IPS-NIHi11 (cell line): ENCODE data around the gene MAN1C1.

Source experiments
- DNase-seq: peaks from one replicate; pipeline ENCODE4 v3.0.0; 2012; ENCODE audit warnings: mixed read lengths, low spot score

Gene MAN1C1

GRCh38 chr1:25742316-25742715 is 125.7 kb downstream of the MAN1C1 start:
- DNase-seq = no peak

GRCh38 chr1:25743164-25744139 is 126.9 kb downstream of the MAN1C1 start:
- DNase-seq = no peak

GRCh38 chr1:25744140-25744581 is 127.6 kb downstream of the MAN1C1 start:
- peak; percentile 67 for DNase-seq

GRCh38 chr1:25744636-25745425 is 128.2 kb downstream of the MAN1C1 start:
- no peak for DNase-seq

- DNase-seq = no peak
These were observed 129.9 kb downstream of the MAN1C1 start for GRCh38 chr1:25746299-25747045.

- DNase-seq = peak; percentile 57
These were observed 130.6 kb downstream of the MAN1C1 start for GRCh38 chr1:25747046-25747719.

GRCh38 chr1:25748531-25749205 is 132.1 kb downstream of the MAN1C1 start:
- no peak for DNase-seq

- no peak for DNase-seq
These were observed 134.5 kb downstream of the MAN1C1 start for GRCh38 chr1:25750923-25751605.

GRCh38 chr1:25754470-25755181 is 138.0 kb downstream of the MAN1C1 start:
- no peak for DNase-seq

GRCh38 chr1:25755475-25756125 is 139.0 kb downstream of the MAN1C1 start:
- DNase-seq = no peak

GRCh38 chr1:25756215-25756614 is 139.6 kb downstream of the MAN1C1 start:
- DNase-seq = no peak

- no peak for DNase-seq
These were observed 140.7 kb downstream of the MAN1C1 start for GRCh38 chr1:25757151-25757845.

- no peak for DNase-seq
These were observed 141.2 kb downstream of the MAN1C1 start for GRCh38 chr1:25757846-25758185.

- DNase-seq = no peak
These were observed 142.0 kb downstream of the MAN1C1 start for GRCh38 chr1:25758466-25759070.

GRCh38 chr1:25760122-25760719 is 143.6 kb downstream of the MAN1C1 start:
- no peak for DNase-seq

GRCh38 chr1:25760871-25761270 is 144.3 kb downstream of the MAN1C1 start:
- DNase-seq = no peak

GRCh38 chr1:25763493-25763892 is 146.9 kb downstream of the MAN1C1 start:
- no peak for DNase-seq
